LNCAP (cell line): ENCODE results near the gene BNIP5.

Source experiments
- CTCF ChIP-seq: fragments of 450-650 bp; IDR thresholded peaks from 2 replicates; pipeline ENCODE4 v1.5.1; 2017; ENCODE audit warnings: mild to moderate bottlenecking

Gene BNIP5

GRCh38 chr6:36345681-36346466 lies 9.2 kb upstream of the BNIP5 start:
- TF ChIP-seq CTCF = no peak

DNA sequence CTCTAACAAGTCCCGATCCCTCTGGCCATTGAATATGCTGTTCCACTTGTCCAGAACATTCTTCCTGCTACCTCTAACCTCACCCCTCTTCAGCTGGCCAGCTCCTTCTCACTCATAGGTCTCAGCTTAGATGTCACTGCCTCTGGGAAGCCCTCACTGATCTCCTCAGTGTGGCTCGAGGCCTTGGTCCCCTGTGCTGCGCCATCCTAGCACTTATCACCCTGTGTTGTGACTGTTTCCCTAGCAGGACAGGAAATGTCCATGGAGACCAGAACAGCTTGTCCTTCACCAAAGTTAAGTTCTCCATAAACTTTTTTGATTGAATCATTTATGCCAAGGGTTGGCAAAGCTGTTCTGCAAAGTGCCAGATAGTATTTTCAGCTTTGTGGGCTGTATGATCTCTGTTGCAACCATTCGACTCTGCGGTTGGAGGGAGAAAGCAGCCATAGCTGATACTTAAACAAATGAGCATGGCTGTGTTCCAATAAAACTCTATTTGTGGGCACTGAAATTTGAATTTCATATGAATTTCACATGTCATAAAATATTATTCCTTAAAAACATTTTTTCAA lies 6.5 kb upstream of the BNIP5 start:
- TF ChIP-seq CTCF = no peak

GRCh38 chr6:36340618-36341454 lies 4.1 kb upstream of the BNIP5 start:
- TF ChIP-seq CTCF = peak; percentile 92

DNA sequence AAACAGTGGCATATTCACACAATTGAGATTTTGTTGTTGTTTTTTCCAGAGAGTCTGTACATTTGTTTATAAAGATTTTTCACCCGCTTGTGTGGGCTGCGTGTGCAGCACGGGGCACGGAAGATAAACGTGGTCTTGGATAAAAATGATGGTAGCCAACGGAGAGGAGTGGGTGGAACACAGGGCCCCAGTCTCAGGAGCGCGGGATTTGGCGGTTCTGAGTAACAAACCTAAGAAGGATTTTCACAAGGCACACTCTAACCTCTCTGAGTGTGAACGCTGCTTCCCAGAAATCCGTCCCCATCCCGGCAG lies 3.6 kb upstream of the BNIP5 start:
- no peak for TF ChIP-seq CTCF

DNA sequence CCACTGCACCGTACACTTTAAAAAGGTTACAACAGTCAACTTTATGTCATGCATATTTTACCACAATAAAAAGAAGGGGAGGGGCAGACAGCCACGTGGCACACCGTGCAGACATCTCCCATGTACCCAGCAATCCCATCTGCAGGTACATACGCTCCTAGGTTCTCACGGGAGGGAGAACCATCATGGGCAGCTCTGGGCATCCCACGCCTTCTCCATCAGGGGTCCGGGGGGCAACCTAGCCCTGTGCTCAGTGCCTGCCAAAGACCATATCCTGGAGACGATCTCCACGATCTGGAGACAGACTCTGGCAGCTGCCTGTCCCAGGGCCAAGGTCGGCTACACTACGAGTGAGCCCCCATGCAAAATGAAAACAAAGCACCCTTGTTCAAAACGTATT lies 2.5 kb upstream of the BNIP5 start:
- TF ChIP-seq CTCF = no peak

GRCh38 chr6:36337814-36338213 lies 1.1 kb upstream of the BNIP5 start:
- no peak for TF ChIP-seq CTCF

GRCh38 chr6:36336208-36336710 lies 429 bp downstream of the BNIP5 start:
- no peak for TF ChIP-seq CTCF
